DND-41 (cell line): Measurements from ENCODE around the gene ASIC2.

ENCODE experiments used
- CTCF ChIP-seq: IDR thresholded peaks from 2 replicates; pipeline ENCODE4 v1.5.1; 2012; ENCODE audit warnings: borderline replicate concordance, low read length, moderate library complexity, mild to moderate bottlenecking; ENCODE audit not compliant: poor library complexity, severe bottlenecking; ENCODE audit errors: extremely low read depth
- EZH2 ChIP-seq: IDR thresholded peaks from 3 replicates; pipeline ENCODE4 v1.6.1; 2012; ENCODE audit warnings: borderline replicate concordance, low read depth, mild to moderate bottlenecking, moderate library complexity, low read length, inconsistent platforms; ENCODE audit not compliant: severe bottlenecking

GRCh38 chr17:33099906-33100305, 193.2 kb downstream of the ASIC2 start:
- TF ChIP-seq CTCF (no peak), EZH2 (no peak)
